GM18520 (cell line): ENCODE data around the gene LRRC39.

ENCODE experiments used
- ATAC-seq: cut with Tn5 transposase; IDR thresholded peaks from one replicate; pipeline ENCODE4 v1.9.1; 2021; ENCODE audit not compliant: unreplicated experiment

The LRRC39 gene

DNA sequence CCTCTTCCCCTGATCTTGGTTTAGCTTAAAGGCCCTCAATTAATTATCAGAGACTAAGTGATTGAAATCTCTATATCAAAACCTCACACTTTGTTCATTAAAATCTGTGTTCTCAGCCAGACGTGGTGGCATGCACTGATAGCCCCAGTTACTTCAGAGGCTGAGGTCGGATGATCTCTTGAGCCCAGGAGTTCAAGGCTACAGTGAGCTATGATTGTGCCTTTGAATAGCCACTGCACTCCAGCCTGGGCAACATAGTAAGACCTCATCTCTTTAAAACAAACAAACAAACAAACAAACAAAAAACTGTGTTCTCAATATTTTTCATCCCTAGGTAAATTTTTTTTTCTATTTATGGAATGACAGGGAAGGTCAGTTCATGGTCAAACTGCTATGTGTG, 26.4 kb downstream of the LRRC39 start:
- no peak for ATAC-seq

DNA sequence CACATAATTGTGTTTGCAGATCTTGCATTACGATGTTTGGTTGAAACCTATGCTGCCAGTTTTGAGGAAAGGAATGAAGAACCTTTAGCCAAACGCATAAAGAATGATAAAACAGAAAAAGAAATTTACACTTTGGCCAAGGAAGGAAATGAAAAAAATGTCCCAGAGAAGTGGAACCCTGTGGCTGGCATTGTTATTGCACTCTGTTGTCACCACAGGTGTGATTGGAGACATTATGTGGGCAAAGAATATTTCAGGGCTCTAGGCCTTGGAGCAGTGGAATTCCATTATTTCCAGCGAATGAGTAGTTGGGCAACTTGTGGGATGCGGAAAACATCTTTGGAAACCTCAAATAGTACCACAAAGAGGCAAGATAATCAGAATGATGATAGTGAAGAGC, 30.2 kb downstream of the LRRC39 start:
- no peak for ATAC-seq

DNA sequence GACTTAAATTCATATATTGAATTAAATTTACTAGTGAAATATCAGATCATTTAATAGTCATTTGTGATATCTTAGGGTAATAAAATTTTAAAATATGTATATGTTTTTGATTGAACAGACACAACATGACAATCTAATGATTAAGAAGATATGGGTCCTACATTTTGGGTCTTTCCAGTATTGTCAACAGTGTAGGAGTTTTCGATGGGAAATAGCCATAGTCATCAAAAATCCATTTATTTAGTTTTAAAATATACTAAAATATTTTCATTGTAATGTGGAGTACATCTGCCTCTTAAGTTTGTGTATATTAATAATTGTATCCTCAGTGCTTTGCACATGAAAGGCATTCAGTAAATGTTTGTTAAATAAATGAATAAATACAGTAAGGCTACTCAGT, 31.1 kb downstream of the LRRC39 start:
- no peak for ATAC-seq

DNA sequence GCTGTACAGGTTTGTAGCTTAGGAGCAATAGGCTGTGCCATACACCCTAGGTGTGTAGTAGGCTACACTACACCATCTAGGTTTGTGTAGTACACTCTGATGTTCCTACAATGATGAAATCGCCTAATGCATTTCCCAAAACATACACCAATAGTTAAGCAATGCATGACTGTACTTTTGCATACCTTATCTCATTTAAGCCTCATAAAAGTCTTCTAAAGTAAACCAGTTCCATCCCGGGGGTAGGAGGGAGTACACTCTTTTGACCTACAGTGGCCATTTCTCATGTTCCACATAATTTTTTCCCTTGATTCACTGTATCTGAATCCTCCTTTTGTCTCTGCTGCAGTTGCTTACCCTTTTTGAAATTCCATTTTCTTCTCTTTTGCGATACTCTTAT, 32.9 kb downstream of the LRRC39 start:
- no peak for ATAC-seq

DNA sequence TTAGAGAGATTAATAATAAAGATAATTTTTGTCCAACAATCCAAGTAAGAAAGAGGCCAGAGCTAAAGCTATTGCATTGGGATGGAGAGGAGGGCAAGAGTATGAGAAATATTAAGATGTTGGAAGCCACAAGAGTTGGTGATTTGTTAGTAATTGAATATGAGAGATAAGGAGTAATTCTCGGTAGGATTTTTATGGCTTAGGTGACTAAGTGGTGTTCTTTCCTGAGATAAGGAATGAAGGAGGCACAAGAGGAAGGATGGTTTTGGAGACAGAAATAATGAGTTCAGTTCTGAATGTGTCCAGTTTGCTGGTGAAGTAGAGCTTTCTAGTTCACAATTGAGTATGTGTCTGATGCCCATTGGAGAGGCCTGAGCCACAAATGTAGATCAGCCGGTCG, 35.7 kb downstream of the LRRC39 start:
- ATAC-seq: no peak

DNA sequence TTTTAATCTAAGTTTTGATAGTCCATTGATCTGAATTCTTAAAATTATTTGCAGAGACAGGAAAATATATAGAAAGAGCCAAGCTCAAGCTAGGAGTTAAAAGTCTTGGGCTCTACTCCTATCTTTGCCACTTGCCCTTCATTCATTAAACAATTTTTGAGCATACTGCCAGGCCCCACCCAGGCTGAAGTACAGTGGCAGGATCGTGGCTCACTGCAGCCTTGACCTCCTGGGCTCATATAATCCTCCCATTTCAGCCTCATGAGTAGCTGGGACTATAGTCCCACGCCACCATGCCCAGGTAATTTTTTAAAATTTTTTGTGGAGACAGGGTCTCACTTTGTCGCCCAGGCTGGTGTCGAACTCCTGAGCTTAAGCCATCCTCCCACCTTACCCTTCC, 36.9 kb downstream of the LRRC39 start:
- ATAC-seq: no peak

DNA sequence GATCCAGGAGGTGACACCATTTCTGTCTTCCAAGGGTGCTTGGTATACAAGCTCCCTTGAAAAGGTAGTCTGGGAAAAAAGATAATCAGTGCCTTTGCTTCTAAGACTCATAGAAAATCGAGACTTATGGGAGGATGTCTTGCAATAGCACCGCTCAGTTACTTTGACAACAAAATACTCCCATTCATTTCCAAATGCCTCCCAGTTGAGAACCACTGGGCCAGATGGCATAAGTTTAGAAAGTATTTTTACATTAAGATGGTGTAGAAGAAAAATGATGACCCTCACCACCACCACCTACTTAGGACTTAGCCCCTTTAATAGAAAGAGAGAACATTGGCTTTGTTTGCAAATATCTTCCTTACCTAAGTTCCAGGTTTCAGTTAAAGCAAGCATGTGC, 40.5 kb downstream of the LRRC39 start:
- no peak for ATAC-seq

DNA sequence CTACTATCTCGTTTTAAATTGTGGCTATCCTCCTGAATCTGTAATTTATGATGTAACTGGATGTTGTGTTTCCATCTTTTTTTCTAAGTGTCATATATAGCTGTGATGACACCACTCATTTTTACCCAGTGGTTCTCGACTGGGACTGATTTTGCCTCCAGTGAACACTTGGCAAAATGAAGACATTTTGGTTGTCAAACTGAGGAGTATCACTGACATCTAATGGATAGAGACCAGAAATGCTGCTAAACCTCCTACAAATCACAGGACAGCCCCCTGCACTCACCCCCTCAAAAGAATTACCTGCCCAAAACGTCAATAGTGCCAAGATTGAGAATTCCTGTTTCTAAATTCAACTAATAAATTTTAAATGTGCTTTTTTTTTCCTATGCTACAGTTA, 43.2 kb downstream of the LRRC39 start:
- ATAC-seq: no peak

DNA sequence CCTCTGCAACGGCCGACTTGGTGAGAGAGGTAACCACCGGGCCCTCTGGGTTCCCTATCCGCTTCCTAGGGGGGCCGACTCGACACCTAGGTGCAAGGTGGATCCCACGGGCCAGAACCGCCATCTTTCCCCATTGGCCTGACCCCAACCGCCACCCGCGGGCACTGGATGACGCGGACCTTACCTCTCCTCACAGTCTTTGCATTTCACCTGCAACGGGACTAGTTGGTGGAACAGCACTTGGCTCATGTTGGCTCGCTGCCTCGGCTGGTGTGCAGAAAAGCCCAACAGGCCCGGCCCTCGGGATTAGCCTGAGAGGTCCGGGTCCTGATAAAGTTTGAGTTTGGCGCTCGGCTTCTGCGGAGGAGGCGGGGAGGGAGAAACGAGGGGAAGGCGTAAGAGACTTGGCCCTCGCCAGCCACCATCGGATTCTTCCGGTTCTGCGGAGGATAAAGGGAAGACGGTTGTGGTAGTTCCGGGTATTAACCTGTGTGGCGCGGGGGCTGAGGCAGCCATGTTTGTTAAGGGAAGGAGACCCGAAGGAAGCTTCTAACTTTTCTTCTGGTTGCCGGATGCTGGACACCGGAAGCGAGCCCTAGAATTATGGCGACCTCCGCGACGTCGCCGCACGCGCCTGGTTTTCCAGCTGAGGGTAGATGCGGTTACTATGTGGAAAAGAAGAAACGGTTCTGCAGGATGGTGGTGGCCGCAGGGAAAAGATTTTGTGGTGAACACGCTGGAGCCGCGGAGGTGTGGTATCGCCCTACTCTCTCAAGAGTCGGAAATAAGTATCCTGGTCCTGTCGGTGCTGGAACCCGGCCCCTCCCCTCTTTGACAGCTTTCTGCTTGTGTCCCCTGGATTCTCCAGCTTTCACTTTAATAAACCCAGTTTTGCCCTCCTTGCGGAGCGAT, 45.2 kb downstream of the LRRC39 start, which contains the start of the genes SASS6 and TRMT13:
TSS of gene SASS6 (minus strand) at position 365 of the 912 bp plus-strand sequence. CDS start at position 249, 116 bp downstream.
TSS of gene TRMT13 (plus strand) at position 598 of the 912 bp plus-strand sequence. CDS start at position 604, 6 bp downstream.
- peak; percentile 76 for ATAC-seq

DNA sequence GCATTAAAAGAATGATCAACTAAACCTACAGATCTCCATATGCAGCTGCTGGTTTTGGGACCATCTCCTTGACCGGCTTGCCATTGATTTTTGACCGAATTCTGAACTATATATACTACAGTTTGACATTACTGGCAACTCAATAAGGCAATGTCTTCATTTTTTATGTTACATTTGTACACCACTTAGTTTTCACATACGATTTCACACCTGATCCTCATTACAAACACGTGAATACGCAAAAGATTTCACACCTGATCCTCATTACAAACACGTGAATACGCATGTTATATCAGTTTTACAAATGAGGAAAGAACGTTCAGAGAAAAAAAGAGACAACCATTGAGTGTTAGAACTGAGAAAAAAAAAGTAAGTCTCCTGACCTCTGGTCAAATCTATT, 46.4 kb downstream of the LRRC39 start:
- no peak for ATAC-seq

DNA sequence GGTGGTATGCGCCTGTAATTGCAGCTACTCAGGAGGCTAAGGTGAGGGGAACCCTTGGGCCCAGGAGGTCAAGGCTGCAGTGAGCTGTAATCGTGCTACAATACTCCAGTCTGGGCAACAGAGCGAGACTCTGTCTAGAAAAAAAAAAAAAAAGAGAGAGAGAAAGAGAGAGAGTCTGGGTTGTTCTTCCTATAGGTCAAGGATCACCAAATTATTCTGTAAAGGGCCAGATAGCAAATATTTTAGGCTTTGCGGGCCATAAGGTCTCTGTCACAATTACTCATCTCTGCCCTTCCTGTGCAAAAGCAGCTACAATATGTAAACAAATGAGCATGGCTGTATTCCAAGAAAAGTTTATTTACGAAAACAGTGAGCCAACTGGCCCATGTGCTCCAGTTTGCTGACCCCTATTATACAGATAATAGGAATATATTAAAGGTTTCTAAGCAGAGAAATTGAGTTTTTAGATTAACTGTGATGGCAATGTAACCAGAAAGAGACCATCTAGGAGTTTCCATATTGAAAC, 47.4 kb downstream of the LRRC39 start:
- no peak for ATAC-seq

DNA sequence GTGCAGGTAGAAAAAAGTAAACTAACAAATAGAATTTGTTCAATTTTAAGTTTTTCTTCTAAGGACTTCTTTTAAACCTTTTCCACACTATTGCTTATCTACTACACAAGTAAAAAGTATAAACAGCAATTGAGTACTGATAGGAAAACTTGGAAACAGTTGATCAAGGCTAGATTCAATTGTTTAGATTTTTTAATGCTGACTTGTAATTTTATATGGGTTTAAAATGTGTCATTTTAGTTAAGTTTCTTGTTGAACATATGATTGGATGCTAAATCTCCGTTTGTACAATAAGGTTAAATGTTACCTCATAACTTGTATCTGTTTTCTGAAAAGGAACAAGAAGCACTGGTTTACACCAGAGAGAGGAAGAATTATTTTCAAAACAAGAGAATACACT, 50.8 kb downstream of the LRRC39 start:
- no peak for ATAC-seq

DNA sequence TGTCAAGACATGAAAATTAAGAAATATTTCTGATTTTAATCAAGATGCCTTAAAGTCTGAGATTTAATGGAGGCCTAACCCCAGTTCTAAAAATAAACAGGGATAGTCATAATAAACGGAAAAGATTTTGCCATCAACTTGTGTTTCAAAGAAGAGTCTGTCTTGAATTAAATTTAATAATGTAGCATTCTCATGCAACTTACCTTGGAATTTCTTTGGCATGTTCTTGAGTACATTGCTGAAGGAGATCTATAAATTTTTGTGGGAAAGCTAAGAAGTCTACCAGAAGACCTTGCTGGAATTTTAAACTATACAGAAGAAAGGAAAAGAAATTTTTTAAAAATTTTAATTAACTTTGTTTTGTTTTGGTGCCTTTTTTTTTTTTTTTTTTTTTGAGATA, 55.9 kb downstream of the LRRC39 start:
- no peak for ATAC-seq

DNA sequence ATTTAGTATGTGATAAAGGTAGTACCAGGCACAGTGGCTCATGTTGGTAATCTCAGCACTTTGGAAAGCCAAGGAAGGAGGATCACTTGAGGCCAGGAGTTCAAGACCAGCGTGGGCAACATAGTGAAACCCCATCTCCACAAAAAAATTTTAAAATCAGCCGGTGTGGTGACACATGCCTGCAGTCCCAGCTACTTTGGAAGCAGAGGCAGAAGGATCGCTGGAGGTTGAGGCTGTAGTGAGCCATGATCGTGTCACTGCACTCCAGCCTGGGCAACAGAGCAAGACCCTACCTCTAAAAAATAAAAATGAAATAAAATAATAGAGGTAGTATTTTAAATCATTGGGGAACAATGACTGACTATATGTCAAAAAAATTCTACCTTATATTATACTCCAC, 62.5 kb downstream of the LRRC39 start:
- no peak for ATAC-seq

DNA sequence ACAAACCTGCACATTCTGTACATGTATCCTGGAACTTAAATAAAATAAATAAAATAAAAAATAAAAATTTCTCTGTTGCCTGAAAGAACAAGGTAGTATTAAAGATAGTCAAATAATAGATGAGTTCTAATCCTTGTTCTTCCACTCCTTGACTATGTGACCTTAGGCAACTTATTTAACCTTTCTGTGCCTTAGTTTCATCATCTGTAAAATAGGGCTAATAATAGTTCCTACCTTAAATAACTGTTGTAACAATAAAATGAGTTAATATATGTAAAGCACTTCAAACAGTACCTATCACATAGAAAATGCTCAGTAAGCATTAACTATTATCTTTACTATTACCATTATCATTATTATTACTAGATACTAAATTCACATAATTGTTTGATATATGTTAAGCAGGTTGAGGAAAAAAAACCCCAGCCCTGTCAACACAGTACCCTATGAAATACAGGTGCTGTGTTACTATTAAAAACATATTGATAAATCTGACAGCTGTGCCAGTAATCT, 68.4 kb downstream of the LRRC39 start:
- ATAC-seq: no peak

DNA sequence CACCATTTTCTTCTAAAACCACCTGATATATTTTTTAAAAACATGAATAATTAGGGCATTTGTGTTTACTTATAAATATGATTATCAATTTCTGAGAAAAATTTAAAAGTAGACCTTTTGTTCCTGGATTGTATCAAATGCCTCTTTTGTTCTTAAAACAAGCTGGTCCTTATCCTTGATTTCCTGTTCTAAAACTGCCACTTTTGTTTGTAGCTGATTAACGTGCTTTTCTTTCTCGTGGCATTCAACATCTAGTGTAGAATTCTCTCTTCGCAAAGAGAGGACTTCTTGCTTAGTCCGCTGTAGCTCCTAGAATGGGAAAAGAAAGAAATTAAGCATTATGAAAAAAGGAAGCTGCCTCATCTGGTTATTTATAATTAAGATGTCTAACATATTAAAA, 70.4 kb downstream of the LRRC39 start:
- no peak for ATAC-seq

DNA sequence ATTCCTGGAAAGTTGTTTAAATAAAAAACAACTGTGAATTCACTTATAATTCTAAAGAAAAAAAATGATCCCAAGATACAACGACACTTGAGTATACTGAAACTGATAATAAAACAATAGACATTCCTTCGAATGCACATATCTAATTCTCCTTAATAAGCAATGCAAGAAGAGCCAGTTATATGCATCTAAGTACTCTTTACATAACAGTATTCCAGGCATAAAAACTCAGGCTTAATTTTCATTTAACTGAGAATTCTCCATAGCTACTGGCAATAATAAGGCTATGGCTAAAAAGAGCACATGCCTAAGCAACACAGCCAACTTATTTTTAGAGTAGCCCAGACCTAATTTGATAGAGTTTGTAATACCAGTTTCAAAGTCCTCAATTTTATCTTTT, 76.5 kb downstream of the LRRC39 start:
- no peak for ATAC-seq

DNA sequence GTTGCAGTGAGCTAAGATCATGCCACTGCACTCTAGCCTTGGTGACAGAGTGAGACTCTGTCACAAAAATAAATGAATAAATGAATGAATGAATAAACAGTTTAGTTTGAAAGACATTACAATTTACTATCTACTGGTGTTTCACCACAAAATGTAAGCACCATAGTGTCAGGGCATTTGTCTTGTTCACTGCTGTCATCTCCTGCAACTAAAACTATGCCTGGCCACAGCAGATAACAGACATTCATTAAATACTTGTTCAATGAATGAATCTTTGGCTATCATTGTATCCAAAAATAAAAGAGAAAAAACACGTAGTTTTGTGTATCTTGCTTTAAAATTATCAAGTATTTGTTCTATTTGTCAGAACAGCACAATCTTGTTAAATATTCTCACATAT, 77.9 kb downstream of the LRRC39 start:
- ATAC-seq: no peak
